ENCODE results near the gene USP17L28.
"Not testable (repeated sequence)": the region's sequence is repeated elsewhere in the genome, so short reads cannot be mapped to it uniquely, and the experiment has no call there.

USP17L28 gene, protein sequence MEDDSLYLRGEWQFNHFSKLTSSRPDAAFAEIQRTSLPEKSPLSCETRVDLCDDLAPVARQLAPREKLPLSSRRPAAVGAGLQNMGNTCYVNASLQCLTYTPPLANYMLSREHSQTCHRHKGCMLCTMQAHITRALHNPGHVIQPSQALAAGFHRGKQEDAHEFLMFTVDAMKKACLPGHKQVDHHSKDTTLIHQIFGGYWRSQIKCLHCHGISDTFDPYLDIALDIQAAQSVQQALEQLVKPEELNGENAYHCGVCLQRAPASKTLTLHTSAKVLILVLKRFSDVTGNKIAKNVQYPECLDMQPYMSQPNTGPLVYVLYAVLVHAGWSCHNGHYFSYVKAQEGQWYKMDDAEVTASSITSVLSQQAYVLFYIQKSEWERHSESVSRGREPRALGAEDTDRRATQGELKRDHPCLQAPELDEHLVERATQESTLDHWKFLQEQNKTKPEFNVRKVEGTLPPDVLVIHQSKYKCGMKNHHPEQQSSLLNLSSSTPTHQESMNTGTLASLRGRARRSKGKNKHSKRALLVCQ

DNA sequence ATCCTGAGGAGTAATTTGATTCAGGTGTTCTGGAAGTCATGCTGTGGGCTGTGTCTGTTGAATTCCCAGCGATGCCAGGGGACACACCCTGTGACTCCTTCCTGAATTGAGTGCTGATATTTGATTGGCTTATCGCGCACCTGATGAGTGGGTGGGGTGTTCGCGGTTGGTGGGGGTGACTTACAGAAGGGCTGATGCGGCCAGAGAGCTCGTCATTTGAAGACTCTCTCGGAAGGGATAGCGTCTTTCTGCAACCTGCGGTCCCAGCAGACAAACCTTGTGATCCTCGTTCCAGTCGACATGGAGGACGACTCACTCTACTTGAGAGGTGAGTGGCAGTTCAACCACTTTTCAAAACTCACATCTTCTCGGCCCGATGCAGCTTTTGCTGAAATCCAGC lies at the start of gene USP17L28:
Gene USP17L28 (plus strand): TSS at position 301 of the 400 bp plus-strand sequence. CDS start 0 bp downstream, at position 301.
- FAIRE-seq; DNase-seq (ENCODE audit: insufficient read length, low spot score): not testable (repeated sequence)

DNA sequence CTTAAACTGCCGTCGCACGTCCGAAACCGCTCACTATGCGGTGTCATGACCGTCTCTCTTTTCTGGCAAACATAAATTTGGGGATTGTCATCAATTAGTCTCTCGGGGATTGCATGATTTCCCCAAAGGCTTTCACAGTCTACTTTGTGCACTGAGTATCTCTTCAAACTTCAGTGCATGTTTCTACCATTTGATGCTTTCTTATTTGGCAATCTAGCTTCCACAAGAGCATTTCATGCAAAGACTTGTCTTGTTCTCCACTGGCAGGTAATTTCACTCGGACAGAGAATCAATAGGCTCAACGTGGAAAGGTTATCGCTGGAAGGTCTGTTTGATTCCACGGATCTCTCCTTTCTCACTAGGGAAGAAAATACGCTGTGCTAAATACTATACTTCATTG lies 24.5 kb upstream of the USP17L28 start:
- not testable (repeated sequence) for DNase-seq (ENCODE audit: insufficient read length, low spot score); FAIRE-seq

DNA sequence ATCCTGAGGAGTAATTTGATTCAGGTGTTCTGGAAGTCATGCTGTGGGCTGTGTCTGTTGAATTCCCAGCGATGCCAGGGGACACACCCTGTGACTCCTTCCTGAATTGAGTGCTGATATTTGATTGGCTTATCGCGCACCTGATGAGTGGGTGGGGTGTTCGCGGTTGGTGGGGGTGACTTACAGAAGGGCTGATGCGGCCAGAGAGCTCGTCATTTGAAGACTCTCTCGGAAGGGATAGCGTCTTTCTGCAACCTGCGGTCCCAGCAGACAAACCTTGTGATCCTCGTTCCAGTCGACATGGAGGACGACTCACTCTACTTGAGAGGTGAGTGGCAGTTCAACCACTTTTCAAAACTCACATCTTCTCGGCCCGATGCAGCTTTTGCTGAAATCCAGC lies 23.8 kb upstream of the USP17L28 start, which contains the start of gene USP17L24:
Gene USP17L24 (plus strand): TSS at position 301 of the 400 bp plus-strand sequence. CDS start 0 bp downstream, at position 301.
- not testable (repeated sequence) for FAIRE-seq; DNase-seq (ENCODE audit: insufficient read length, low spot score)

DNA sequence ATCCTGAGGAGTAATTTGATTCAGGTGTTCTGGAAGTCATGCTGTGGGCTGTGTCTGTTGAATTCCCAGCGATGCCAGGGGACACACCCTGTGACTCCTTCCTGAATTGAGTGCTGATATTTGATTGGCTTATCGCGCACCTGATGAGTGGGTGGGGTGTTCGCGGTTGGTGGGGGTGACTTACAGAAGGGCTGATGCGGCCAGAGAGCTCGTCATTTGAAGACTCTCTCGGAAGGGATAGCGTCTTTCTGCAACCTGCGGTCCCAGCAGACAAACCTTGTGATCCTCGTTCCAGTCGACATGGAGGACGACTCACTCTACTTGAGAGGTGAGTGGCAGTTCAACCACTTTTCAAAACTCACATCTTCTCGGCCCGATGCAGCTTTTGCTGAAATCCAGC lies 19.1 kb upstream of the USP17L28 start, which contains the start of gene USP17L25:
Gene USP17L25 (plus strand): TSS at position 301 of the 400 bp plus-strand sequence. CDS start 0 bp downstream, at position 301.
- FAIRE-seq; DNase-seq (ENCODE audit: insufficient read length, low spot score): not testable (repeated sequence)

DNA sequence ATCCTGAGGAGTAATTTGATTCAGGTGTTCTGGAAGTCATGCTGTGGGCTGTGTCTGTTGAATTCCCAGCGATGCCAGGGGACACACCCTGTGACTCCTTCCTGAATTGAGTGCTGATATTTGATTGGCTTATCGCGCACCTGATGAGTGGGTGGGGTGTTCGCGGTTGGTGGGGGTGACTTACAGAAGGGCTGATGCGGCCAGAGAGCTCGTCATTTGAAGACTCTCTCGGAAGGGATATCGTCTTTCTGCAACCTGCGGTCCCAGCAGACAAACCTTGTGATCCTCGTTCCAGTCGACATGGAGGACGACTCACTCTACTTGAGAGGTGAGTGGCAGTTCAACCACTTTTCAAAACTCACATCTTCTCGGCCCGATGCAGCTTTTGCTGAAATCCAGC lies 14.3 kb upstream of the USP17L28 start, which contains the start of gene USP17L26:
Gene USP17L26 (plus strand): TSS at position 301 of the 400 bp plus-strand sequence. CDS start 0 bp downstream, at position 301.
- not testable (repeated sequence) for FAIRE-seq; DNase-seq (ENCODE audit: insufficient read length, low spot score)

DNA sequence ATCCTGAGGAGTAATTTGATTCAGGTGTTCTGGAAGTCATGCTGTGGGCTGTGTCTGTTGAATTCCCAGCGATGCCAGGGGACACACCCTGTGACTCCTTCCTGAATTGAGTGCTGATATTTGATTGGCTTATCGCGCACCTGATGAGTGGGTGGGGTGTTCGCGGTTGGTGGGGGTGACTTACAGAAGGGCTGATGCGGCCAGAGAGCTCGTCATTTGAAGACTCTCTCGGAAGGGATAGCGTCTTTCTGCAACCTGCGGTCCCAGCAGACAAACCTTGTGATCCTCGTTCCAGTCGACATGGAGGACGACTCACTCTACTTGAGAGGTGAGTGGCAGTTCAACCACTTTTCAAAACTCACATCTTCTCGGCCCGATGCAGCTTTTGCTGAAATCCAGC lies 9.6 kb upstream of the USP17L28 start, which contains the start of gene USP17L5:
Gene USP17L5 (plus strand): TSS at position 301 of the 400 bp plus-strand sequence. CDS start 0 bp downstream, at position 301.
- not testable (repeated sequence) for FAIRE-seq; DNase-seq (ENCODE audit: insufficient read length, low spot score)

DNA sequence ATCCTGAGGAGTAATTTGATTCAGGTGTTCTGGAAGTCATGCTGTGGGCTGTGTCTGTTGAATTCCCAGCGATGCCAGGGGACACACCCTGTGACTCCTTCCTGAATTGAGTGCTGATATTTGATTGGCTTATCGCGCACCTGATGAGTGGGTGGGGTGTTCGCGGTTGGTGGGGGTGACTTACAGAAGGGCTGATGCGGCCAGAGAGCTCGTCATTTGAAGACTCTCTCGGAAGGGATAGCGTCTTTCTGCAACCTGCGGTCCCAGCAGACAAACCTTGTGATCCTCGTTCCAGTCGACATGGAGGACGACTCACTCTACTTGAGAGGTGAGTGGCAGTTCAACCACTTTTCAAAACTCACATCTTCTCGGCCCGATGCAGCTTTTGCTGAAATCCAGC lies 4.8 kb upstream of the USP17L28 start, which contains the start of gene USP17L27:
Gene USP17L27 (plus strand): TSS at position 301 of the 400 bp plus-strand sequence. CDS start 0 bp downstream, at position 301.
- not testable (repeated sequence) for FAIRE-seq; DNase-seq (ENCODE audit: insufficient read length, low spot score)

DNA sequence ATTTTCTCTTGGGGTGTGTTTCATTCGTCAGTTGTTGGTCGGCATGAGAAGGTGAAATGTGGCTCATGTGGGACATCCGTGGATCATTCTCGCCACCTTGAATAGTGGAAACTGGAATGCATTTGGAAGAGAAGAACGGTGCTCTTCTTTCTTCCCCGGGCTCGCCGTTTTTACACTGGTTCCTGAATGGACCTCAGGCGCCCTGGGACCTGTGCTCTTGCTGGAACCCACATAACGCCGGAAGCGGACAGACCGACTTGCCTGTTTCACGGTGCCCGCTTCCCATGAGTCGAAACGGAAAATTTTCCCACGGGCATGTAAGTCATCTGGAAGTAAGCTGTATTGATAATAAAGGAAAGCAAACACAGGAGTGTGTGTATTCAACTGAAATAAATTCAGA lies 2.2 kb downstream of the USP17L28 start:
- not testable (repeated sequence) for FAIRE-seq

DNA sequence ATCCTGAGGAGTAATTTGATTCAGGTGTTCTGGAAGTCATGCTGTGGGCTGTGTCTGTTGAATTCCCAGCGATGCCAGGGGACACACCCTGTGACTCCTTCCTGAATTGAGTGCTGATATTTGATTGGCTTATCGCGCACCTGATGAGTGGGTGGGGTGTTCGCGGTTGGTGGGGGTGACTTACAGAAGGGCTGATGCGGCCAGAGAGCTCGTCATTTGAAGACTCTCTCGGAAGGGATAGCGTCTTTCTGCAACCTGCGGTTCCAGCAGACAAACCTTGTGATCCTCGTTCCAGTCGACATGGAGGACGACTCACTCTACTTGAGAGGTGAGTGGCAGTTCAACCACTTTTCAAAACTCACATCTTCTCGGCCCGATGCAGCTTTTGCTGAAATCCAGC lies 4.6 kb downstream of the USP17L28 start, which contains the start of gene USP17L29:
Gene USP17L29 (plus strand): TSS at position 301 of the 400 bp plus-strand sequence. CDS start 0 bp downstream, at position 301.
- not testable (repeated sequence) for FAIRE-seq; DNase-seq (ENCODE audit: insufficient read length, low spot score)

More for the DNA sequence above, 2.2 kb downstream of the USP17L28 start:
- DNase-seq (ENCODE audit: insufficient read length, low spot score): not testable (repeated sequence)

DNA sequence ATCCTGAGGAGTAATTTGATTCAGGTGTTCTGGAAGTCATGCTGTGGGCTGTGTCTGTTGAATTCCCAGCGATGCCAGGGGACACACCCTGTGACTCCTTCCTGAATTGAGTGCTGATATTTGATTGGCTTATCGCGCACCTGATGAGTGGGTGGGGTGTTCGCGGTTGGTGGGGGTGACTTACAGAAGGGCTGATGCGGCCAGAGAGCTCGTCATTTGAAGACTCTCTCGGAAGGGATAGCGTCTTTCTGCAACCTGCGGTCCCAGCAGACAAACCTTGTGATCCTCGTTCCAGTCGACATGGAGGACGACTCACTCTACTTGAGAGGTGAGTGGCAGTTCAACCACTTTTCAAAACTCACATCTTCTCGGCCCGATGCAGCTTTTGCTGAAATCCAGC lies 14.1 kb downstream of the USP17L28 start, which contains the start of gene USP17L30:
Gene USP17L30 (plus strand): TSS at position 301 of the 400 bp plus-strand sequence. CDS start 0 bp downstream, at position 301.
- not testable (repeated sequence) for DNase-seq (ENCODE audit: insufficient read length, low spot score); FAIRE-seq

DNA sequence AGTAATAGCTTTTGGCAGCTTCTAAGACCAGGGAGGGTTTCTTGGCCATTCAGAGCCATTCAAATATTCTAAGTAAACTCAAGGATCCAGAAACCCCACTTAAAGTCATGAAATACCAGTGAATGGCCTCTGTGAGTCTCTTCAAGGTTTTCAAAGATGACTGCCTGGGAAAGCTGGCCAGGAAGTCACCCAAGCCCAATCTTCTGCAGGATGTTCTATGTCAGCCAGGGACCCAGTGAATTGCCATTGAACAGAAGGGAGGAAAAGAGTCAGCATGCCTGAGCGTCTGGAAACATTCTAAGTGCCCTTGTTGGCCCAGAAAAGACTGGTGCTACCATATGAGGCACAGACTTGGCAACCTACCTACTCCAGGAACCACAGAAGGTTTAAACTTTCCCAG lies 31.2 kb downstream of the USP17L28 start:
- DNase-seq (ENCODE audit: insufficient read length, low spot score); FAIRE-seq: not testable (repeated sequence)

DNA sequence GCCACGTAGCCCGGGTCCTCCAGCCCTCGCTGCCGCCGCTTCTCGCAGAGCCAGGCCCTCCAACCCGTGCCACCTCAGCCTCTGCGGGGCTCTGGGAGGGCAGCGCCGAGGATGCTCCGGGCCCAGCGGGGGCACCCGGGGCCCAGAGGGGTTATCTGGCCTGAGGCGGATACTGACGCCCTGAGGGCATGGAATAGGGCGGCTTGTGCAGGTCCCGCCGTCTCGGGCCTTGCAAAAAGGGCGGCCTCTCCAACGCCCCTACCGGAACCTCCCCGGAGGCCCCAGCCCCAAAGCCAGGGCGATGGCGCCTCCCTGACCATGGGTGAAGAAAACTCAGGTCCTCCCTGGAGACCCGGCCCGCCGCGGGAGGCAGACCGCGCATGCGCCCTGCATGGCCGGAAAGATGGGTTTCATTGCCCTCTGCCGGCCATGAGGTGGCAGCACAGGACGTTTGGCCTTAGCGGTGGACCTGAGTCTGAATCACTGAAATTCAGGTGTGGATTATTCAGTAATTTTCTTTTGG lies 32.4 kb downstream of the USP17L28 start:
- not testable (repeated sequence) for FAIRE-seq; DNase-seq (ENCODE audit: insufficient read length, low spot score)

DNA sequence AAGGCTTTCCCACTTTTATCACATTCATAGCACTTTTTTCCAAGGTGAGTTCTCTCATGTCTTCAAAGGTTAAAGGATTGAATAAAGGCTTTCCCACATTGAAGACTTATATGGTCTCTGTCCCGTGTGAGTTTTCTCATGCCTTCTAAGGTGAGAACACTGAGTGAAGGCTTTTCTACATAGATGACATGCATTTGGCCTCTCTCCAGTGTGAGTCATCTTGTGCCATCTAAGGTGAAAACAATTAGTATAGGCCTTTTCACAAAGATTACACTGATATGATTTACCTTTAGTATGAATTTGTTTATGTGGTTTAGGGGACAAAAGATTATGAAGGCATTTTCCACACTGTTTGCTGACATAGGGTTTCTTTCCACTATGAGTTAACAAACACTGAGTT lies 35.4 kb downstream of the USP17L28 start:
- no peak for FAIRE-seq
- no peak for DNase-seq (ENCODE audit: insufficient read length, low spot score)

DNA sequence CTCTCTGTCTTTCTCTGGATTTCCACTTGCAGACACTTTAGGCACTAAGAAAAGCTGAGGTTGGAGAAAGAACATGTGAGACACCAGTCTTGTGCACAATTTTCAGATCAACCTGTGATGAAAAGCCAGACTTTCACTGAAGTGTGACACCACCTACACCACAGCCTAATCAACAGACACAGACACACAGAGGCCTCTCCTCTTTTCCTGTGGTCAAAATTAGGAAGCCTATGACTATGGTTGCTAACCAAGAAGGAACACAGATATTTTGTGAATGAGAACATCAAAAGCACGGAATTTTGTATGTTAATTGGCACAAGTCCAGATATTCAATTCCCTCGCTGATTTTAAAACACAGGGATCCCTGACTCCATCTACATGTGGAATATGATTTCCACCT lies 40.3 kb downstream of the USP17L28 start:
- DNase-seq (ENCODE audit: insufficient read length, low spot score); FAIRE-seq: not testable (repeated sequence)
